Calu3 (cell line): ENCODE results near the gene RSPH9. TPM values are rescaled to one million over a fixed set of nuclear protein-coding genes. Genes with fewer than 3 reads are reported as not detected.

ENCODE experiments used
- BruUV-seq: library from RNA; stranded (reverse); fragments of 400-500 nt; replicated peaks from 2 replicates; lab custom pipeline; 2021; lab: Mats Ljungman, UMichigan
- CTCF ChIA-PET: fragments of 300-600 bp; sonication (Branson Sonifier 250); formaldehyde crosslinking; loops from one replicate; lab custom pipeline; 2022; ENCODE audit warnings: antibody characterized with exemption; lab: Charles Lee
- DNase-seq: peaks from one replicate; pipeline ENCODE4 v3.0.0; 2022
- H3K27ac Mint-ChIP-seq: one replicate; pipeline ENCODE4 v1.8.0; 2022; ENCODE audit warnings: mixed read lengths; ENCODE audit not compliant: unreplicated experiment
- H3K27me3 Mint-ChIP-seq: one replicate; pipeline ENCODE4 v1.8.0; 2022; ENCODE audit warnings: mixed read lengths; ENCODE audit not compliant: unreplicated experiment
- H3K36me3 Mint-ChIP-seq: one replicate; pipeline ENCODE4 v1.8.0; 2022; ENCODE audit warnings: mild to moderate bottlenecking, moderate library complexity, mixed read lengths; ENCODE audit not compliant: insufficient read depth, unreplicated experiment
- H3K4me1 Mint-ChIP-seq: one replicate; pipeline ENCODE4 v1.8.0; 2022; ENCODE audit warnings: mild to moderate bottlenecking, low read depth, mixed read lengths; ENCODE audit not compliant: unreplicated experiment
- H3K4me3 Mint-ChIP-seq: one replicate; pipeline ENCODE4 v1.8.0; 2022; ENCODE audit warnings: mild to moderate bottlenecking, low read depth, moderate library complexity, mixed read lengths; ENCODE audit not compliant: unreplicated experiment
- H3K9me3 Mint-ChIP-seq: one replicate; pipeline ENCODE4 v1.8.0; 2022; ENCODE audit warnings: low read depth, mixed read lengths; ENCODE audit not compliant: unreplicated experiment
- CTCF ChIP-seq: fragments of 200-600 bp; IDR thresholded peaks from one replicate; pipeline ENCODE4 v1.8.0; 2022; ENCODE audit warnings: antibody characterized with exemption; ENCODE audit not compliant: unreplicated experiment
- intact Hi-C: fragments of 100-400 bp; cut with micrococcal nuclease; formaldehyde crosslinking; loops from one replicate; pipeline ENCODE4 v1.10.0; 2022; ENCODE audit not compliant: unreplicated experiment
- total RNA-seq: library from RNA; stranded (reverse); gene quantifications from 2 replicates; pipeline ENCODE4 v1.2.3, GENCODE V29; 2022

The RSPH9 gene
- total RNA-seq, 1 experiment from 2014 or later: 0.19 TPM

- Mint-ChIP-seq H3K36me3 (no peaks in the 10 kb centered on the region), H3K4me1 (no peaks in the 10 kb centered on the region), H3K9me3 (no peaks in the 10 kb centered on the region), H3K4me3 (no peak overlapping the region), H3K27me3 (peaks cover 29% of the 10 kb centered on the region), H3K27ac (no peak overlapping the region)
- no TSS peak for BruUV-seq
- TF ChIP-seq CTCF: no peak
- no peak for DNase-seq
- intact Hi-C loops: no loop called here
- CTCF ChIA-PET: interaction anchor here (1.2 to 1.3 kb wide), 2 partner anchors 12 to 47 kb away, joined by 3 read pairs; no protein-coding TSS in a partner anchor
These were observed 70.4 kb downstream of the RSPH9 start for GRCh38 chr6:43715056-43715788.

GRCh38 chr6:43716099-43716498 lies 71.3 kb downstream of the RSPH9 start:
- no peak overlapping the region for H3K27ac Mint-ChIP-seq
- H3K27me3 Mint-ChIP-seq: peaks cover 24% of the 10 kb centered on the region
- no peak for TF ChIP-seq CTCF
- CTCF ChIA-PET: interaction anchor here (1.3 kb wide), 1 partner anchor 48 kb away, joined by 3 read pairs; no protein-coding TSS in a partner anchor
- intact Hi-C loops: no loop called here
- no peak for DNase-seq
- H3K36me3 Mint-ChIP-seq: no peaks in the 10 kb centered on the region
- H3K9me3 Mint-ChIP-seq: no peaks in the 10 kb centered on the region
- H3K4me3 Mint-ChIP-seq: no peak overlapping the region
- H3K4me1 Mint-ChIP-seq: no peaks in the 10 kb centered on the region
- no TSS peak for BruUV-seq

GRCh38 chr6:43717389-43717788 lies 72.6 kb downstream of the RSPH9 start:
- Mint-ChIP-seq H3K27me3 (peaks cover 11% of the 10 kb centered on the region), H3K4me3 (no peak overlapping the region), H3K4me1 (peaks cover under 1% of the 10 kb centered on the region), H3K9me3 (no peaks in the 10 kb centered on the region), H3K27ac (no peak overlapping the region), H3K36me3 (no peaks in the 10 kb centered on the region)
- TF ChIP-seq CTCF: no peak
- DNase-seq: no peak
- intact Hi-C loops: no loop called here
- CTCF ChIA-PET: no interaction called here
- no TSS peak for BruUV-seq

GRCh38 chr6:43717822-43718221 lies 73.0 kb downstream of the RSPH9 start:
- Mint-ChIP-seq H3K4me3 (no peak overlapping the region), H3K27me3 (peaks cover 10% of the 10 kb centered on the region), H3K27ac (no peak overlapping the region), H3K4me1 (peaks cover 5% of the 10 kb centered on the region), H3K9me3 (no peaks in the 10 kb centered on the region), H3K36me3 (no peaks in the 10 kb centered on the region)
- no TSS peak for BruUV-seq
- no peak for DNase-seq
- CTCF ChIA-PET: no interaction called here
- TF ChIP-seq CTCF: no peak
- intact Hi-C loops: no loop called here
